Kidney glomerular epithelial cell (primary cell): ENCODE measurements around the gene IL17REL.

Experiments
- DNase-seq: peaks from one replicate; lab custom pipeline; 2025; lab: John Stamatoyannopoulos, UW

IL17REL gene

DNA sequence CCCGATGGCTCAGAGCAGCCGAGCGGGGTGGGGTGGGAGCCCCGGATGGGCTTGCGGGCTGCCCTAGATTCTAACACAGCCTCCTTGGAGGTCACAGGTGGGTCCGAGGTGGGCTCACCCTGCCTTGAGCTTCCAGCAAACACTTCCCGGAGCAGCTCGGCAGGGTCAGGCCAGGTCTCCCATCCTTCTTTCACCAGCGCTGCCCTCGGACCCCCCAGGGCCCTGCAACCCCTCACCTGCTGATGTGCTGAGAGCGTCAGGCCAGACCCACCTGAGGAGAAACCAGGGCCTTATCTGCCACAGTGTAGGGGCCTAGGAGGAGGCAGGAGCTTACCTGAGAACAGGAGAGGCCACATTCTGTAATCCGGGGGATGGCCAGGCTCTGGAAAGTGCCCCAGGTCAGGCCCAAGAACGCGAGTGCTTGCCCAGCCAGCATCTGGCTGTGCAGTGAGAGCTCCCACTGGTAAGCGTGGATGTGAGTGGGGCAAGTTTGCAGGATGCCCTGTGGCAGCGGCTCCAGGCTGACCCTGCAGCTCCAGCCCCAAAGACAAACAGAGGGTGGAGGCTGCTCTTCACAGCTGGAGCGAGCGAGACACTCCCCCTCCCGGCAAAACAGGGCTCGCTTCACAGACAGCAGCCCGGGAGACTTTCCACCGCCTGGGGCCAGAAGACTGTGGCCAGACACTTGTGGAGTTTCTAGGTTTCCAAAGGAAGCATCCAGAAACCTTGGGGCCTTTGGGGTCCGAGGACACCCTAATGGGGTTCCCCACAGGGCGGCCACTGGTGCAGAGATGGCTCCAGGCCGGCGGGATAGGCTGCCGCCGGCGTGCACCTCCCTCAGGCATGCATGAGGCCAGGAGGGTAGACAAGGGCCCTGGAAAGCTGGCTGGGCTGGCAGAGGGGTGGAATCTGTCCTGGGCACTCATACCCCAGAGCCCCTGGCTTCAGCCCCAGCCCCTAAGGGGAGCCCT is at the start of gene IL17REL:
Gene IL17REL, minus strand, starts transcription at position 555 of the 971 bp plus-strand sequence. Its CDS starts 119 bp downstream, at position 436.
- DNase-seq, result no peak

DNA sequence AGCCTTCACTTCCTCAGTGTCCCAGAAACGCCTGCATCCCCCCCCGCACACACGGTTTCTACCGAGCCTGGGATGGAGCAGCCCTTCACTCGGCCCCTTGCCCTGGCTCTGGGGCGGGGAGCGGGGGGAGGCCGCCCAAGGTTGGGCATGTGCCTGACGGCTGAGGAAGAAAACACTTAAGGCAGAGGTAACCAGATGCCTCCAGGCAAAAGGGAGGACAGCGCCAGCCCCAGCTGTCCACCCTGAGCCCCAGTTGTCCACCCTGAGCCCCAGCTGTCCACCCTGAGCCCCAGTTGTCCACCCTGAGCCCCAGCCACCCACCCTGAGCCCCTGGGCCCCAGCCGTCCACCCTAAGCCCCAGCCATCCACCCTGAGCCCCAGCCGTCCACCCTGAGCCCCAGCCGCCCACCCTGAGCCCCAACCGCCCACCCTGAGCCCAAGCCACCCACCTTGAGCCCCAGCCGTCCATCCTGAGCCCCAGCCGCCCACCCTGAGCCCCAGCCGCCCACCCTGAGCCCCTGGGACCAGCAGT is 49.3 kb upstream of the IL17REL start:
- no peak for DNase-seq

DNA sequence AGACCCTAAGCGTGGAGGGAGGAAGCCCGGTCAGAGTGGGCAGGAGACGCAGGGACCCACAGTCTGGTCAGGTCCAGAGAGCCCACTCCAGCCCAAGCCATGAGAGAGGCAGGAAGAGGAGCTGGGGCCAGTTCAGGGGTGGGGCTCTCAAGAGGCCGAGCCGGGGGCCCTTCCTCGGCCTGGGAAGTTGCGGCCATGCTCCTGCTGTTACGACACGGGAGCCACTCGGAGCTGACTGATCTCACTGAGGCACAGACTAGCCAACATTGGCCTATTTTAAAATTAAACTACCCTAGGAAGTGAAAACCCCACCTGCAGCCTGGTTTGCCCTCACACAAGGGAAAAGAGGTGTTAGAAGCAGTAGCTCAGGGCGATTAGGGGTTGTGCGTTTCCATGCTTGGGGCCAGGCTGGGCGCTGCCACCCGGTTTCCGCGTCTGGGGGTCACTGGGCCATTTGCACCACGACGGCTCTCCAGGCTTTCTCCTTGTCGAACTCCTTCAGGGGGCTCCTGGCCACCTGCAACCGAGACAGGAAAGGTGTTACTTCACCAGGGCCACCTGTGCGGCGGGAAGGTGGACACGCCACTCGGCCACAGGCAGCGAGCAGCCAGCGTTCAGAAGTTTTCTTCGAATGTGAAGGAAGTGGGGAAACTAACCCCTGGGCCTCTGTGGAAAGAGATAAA is 48.7 kb upstream of the IL17REL start:
- no peak for DNase-seq

DNA sequence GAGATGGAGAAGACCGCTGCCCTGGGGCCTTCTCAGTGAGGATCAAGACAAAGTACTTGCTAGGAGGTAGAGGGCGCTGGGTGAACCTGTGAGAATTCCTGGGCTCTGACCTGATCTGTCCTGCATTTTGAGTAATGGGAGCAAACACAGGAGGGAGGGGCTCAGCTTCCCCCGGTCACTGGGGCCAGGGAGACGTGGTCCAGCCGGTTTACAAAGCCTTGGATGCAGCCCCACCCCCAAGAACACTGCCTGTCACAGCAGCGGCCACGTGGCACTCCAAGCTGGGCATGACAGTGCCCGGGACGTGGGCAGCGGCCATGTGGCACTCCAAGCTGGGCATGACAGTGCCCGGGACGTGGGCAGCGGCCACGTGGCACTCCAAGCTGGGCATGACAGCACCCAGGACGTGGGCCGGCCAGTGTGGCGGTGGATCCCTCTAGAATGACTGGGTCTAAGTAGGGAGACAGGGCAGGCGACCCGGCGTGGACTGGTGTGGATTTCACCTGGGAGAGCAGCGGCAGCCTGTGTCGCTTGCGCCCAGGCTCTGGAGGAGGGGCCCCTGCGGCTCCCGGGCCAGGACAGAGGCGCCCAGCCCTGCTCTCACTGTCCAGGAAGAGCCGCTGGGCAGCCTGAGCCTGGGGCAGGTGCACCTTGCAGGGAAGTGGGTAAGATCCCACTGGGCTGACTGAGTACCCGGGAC is 48.0 kb upstream of the IL17REL start:
- DNase-seq, result no peak

DNA sequence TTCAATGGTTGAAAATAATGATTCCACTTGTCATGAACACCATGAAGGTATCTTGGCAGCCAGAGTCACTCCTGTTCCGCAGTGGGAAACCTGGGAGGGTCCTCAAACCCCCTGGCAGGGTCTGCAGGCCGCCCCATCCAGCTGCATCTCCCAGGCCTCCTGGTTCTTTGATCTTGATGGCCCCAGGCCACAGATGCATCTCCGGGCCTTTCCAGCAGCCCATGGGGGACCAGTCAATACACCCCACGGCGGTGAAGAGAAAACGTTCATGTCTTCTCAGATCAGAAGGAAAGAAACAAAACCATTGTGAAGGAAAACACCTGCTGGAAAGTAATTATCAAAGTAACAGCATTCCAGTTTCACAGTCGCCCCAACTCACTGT is 47.3 kb upstream of the IL17REL start:
- DNase-seq, result no peak

DNA sequence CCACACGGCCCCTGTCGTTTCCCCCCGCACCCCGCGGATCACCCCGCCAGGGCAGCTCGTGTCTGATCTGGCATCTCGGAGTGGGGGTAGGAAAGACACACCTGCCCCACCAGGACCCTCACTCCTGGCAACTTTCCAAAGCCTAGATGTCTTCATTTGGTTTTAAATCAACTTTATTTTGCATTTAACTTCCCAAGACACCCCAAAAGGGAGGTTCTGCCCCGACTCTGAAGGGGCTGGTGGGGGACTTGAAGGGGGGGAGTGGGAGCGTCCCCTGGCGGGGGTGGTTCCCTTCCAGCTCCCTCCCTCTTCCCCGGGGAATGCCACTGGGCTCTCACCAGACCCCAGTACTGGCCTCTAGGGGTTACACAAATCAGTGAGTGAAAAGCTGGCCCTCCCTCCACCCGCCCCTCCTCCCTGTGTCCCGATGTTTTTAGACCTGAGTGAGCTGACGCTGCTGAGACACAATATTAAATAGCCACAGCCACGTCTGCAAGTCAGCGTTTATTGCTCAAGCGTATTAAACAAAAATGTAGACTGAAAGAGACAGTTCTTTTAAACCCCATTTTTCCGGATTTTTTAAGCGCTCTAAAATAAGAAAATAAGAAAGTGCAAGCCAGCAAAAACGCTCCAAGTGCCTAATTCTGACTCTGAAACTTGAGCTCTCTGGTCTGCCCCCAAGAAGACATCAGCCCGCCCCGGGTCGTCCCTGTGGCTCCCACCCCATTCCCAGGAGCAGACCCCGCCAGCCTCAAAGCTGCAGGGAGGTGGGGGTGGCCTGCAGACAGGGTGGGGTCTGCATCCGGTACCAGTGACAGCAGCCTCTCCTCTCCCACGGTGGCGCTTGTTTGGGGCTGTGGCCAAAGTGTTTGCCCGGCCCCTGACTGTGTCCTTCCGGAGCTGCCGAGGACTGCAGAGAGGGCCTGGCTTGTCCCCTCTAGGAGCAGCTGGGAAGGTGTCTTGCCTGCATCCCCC is 46.6 kb upstream of the IL17REL start:
- DNase-seq, result no peak

DNA sequence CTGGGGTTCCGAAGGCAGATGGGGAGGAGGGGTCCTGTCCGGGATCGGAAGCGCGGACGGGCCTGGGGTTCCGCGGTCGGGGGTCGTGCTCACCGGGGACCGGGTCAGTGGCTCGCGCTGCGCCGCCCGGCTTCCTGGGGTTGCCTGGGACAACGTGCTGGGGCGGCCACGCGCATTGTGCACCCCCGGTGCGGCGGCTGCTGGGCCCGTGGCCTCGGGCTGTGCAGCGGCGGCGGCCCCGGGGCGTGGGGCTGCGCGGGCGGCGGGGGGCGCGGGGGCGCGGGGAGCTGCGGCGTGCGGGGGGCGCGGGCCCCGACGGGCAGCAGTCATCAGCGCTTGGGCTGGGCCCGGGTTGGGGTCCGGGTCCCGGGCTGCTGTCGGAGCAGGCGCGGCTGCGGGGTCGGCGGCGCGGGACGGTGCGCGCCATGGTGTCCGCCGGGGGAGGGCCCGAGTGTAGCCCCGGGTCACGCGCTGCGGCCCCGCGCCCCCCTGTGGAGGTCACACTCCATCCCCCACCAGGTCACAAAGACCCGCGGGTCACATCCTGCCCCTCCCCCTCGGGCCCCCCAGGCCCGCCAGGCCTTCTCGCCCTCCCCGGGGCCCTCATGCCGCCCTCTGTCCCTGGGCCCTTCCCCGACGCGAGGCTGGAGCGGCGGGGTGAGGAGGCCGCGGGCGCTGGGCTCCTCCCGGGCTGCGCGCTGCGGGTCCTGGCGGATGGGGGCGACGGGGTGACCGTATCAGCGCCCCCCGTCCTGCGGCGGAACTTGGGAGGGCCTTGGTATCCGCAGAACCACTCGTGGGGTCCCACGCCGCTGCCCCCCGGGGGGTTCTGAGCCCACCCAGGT is 45.7 kb upstream of the IL17REL start, which contains the start of gene TTLL8:
Gene TTLL8, minus strand, starts transcription at position 238 of the 845 bp plus-strand sequence.
- DNase-seq, result no peak

DNA sequence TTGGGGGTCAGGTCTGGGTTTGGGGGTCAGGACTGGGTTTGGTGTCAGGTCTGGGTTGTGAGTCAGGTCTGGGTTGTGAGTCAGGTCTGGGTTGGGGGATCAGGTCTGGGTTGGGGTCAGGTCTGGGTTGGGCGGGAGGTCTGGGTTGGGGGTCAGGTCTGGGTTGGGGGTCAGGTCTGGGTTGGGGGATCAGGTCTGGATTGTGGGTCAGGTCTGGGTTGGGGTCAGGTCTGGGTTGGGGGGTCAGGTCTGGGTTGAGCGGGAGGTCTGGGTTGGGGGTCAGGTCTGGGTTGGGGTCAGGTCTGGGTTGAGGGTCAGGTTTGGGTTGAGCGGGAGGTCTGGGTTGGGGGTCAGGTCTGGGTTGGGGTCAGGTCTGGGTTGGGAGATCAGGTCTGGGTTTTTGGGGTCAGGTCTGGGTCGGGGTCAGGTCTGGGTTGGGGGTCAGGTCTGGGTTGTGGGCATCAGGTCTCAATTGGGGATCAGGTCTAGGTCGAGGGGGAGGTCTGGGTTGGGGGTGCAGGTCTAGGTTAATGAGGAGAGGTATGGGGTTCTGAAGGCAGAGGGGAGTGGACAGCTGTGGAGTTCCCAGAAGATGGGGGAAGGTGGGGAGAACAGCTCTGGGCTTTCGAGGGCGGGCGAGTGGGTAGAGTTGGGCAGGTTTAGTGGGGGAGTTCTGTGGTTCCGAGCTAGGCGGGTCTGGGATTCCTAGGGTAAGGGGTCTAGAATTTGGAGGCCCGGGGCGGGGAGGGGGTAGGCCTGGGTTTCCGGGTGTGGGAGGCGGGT is 44.9 kb upstream of the IL17REL start:
- DNase-seq, result no peak

DNA sequence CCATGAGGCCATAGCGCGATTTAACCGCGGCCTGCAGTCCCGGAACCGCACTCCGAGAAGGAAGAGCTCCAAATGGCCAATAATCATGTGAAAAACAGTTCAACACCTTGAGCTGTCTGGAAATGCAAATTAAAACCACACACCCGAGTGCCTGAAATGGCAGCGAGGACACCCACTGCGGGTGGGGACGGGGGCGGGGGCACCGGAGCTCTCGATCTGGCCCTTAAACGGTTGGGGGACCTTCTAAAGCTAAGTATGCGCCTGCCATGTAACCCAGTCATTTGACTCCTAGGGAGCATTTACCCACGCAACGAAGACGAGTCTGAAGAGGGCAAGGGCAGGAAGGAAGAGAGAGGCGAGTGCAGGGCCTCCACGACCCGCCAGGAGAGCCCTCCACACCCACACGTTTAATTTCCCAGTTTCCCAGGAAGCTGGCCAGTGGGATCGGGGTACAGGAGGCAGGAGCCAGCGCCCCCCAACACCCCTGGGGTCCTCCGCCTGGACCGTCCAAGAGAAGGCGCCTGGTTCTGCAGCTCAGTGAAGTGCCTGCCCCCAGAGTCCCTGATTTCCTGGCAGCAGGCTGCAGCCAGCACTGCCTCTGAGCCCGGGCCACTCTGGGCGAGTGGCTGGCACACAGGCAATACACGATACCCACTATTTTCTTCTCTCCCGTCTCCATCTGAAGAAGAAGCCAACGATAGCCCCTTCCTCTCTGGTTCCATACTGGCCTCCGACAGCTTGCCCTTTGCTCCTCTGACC is 43.8 kb upstream of the IL17REL start:
- DNase-seq, result no peak

DNA sequence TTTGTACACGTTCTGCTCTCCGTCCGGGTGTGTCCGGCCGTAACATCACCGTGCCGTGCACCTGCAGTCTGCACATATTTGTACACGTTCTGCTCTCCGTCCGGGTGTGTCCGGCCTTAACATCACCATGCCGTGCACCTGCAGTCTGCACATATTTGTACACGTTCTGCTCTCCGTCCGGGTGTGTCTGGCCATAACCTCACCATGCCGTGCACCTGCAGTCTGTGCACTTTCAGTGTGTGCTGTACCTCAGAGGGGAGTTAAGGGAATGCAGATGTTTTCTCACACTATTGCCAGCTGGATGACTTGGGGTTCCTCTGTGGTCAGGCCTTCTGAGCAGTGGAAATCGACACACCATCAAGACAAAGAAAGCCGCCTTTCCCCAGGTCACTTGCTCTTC is 41.3 kb upstream of the IL17REL start:
- DNase-seq, result no peak

DNA sequence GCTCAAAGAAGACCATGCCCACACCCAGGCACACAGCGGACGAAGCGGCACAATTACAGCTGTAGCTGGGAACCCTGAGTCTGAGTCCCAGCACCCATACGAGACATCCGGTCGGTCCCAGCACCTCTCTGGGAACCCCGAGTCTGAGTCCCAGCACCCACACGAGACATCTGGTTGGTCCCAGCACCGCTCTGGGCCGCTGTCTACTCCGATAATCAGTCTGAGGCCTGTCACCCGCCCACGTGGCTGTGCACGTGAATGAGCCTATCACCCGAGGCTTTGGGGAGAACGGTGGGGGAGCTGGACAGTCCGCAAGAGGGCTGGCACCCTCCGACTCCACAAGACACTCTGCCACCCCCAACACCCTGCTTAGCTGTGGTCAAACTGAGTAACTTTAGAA is 39.4 kb upstream of the IL17REL start:
- no peak for DNase-seq

DNA sequence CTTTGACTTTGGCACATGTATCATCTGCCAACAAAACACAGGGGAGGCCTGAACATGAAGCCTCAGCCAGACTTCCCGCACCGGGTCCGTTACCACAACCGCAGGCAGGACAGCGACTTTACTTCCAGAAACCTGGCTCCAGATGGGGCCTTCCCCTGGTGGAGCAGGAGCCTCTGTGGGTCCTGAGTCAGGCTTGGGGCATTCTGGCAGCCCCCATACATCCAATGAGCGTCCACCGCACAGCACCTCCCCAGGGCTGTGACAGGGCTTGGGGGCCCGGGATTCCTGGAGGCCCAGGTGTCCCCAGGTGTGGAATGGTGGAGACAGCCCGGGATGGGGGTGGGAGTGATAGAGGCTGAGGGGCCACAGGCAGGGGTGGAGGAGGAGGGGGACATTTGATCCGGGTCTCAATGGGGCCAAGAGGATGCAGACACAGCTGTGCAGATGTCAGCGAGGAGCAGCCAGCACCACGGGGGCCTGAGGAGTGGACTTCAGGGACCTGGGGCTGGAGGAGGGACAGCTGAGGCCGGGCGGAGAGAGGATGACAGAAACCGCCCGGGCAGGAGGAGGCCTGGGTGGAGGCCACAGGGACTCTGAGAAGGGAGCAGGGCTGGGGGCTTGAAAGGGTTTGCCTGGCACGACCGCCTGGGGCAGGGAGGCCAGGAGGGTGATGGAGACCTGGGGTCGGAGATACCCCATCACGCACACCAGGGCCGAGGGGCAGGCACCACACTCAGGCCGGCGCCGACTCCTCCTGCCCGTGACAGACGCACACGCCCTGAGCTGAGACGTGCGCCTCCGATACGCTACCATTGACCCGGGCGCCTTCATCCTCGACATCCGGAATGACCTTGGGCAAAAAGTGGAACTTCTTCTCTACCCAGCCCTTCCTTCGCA is 37.0 kb upstream of the IL17REL start:
- DNase-seq, result no peak

DNA sequence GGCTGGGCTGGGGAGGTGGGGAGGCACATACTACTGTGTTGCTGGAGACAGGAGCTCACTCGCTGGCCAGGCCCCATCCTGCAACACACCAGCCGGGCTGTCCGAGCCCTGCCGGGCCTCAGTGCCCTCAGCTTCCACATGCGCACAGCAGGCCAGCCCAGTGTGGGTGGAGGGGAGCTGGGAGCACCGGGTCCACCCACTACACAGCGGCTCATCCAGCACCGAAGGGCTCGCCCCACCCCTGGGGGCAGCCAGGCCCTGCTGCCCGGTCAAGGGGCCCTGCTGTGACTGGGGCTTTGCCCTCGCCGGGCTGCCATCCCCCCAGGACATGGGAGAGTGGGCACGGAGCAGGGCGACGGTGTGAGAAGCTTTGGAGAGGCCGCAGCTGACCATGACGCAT is 36.3 kb upstream of the IL17REL start:
- DNase-seq, result no peak

DNA sequence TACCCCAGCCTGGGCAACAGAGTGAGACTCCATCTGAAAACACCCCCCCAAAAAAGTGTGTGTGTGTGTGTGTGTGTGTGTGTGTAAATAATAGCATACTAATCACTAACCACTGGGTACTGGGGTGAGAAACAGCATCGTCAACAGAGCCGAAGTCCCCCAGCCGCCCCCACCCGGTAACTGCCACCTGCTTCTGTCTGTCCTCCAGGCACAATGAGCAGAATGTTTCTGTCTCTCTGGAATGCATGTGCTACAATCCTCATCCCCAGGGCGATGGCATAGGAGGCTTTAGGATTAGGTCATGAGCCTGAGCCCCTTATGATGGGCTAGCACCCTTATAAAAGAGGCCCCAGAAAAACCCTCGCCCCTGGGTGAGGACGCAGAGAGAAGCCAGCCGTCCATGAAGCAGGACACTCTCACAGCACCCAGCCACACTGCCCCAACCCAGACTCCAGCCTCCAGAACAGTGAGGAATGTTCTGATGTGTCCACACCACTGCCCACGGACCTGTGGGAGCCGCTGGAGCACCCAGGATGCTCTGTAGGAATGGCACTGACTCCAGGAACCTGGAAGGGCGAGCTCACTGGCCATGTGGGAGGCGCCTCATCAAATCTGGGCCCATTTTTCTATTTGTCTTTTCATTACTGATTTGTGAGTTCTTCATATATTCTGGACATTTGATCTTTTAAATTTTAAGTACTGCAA is 35.6 kb upstream of the IL17REL start:
- no peak for DNase-seq

DNA sequence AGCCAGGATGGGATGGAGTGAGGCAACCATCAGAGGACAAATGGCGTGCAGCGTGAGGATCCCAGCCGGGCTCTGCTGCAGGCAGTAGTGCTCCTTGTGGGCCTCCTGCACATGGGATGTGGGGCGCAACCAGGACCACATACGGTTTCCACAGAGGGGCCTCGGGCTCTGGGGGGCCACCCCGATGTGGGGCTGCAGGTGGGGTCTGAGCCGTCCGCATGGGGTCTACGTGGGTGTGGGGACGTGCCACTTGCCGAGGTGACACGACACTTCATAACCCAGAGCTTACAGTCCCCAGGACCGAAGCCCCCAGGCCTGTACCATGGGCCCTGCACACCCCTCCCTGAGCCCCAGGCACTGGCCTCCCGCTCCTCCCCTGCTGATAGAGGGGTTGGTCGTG is 34.8 kb upstream of the IL17REL start:
- DNase-seq, result no peak

DNA sequence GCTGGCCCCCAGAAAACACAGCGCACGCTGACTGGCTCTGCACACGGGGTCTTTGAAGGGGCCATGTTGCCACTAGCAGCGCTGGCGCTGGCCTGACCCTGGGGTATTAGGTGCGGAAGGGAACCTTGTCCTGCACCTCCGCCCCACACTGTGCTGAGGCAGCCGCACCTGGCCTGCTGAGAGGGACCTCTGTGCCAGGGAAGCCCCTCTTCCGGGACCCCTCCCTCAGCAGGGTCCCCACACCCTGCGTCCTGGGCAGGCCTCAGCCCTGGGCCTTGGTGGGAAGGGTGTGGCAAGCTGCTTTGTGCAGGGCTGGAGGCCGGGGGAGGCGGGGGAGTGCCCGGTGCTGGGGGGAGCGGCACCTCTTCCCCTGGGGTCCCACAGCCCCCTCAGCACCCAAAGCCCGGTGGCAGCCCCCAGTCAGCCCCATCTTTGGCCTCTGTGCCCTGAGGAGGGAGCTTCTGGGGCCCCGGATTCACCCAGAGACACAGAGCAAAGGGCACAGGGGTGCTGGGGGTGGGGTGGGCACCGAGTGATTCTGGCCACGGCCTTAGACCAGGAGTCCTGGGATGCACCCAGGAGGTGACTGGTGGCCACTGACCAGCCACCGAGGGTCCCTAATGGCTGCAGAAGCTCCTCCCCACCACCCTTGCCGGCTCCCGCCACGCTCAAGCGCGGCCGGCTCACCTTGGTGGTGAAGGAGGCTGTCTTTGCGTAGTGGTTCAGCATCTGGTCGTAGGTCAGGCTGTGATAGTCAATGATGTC is 34.1 kb upstream of the IL17REL start:
- DNase-seq, result no peak
